GM12878 (cell line): Measurements from ENCODE around the gene GALNTL6. TPM values are rescaled to one million over a fixed set of nuclear protein-coding genes. Genes with fewer than 3 reads are reported as not detected.

ENCODE experiments used
- ATAC-seq: fragments of 200-7000 bp; cut with Tn5 transposase; 3 replicates; pipeline ENCODE4 v1.9.1; 2020; ENCODE audit warnings: mild to moderate bottlenecking, moderate library complexity
- BruUV-seq: library from RNA; stranded (reverse); fragments of 400-500 nt; replicated peaks from 2 replicates; lab custom pipeline; 2021; lab: Mats Ljungman, UMichigan
- CTCF ChIA-PET: fragments of 300-600 bp; sonication (Branson Sonifier 250); formaldehyde crosslinking; extraction: SDS; loops from one replicate; lab custom pipeline; 2021; ENCODE audit warnings: inconsistent platforms; lab: Yijun Ruan, JAX
- POLR2A ChIA-PET: fragments of 350-600 bp; formaldehyde crosslinking; extraction: SDS; loops from one replicate; lab custom pipeline; 2021; ENCODE audit warnings: inconsistent platforms; lab: Charles Lee
- RAD21 ChIA-PET: fragments of 300-600 bp; sonication (Branson Sonifier 250); formaldehyde crosslinking; loops from one replicate; lab custom pipeline; 2023; ENCODE audit warnings: antibody characterized with exemption; ENCODE audit not compliant: unreplicated experiment; lab: Charles Lee
- SMC1A ChIA-PET: fragments of 300-600 bp; sonication (Branson Sonifier 250); formaldehyde crosslinking; loops from one replicate; lab custom pipeline; 2023; ENCODE audit not compliant: unreplicated experiment, uncharacterized antibody; lab: Charles Lee
- DNase-seq: peaks from one replicate; pipeline ENCODE4 v3.0.0-alpha.2; 2011; ENCODE audit warnings: low read depth, low spot score
- FAIRE-seq: peaks from 3 replicates; lab custom pipeline; 2011; peaks lifted over from hg19 to GRCh38; lab: Jason Lieb, UNC
- H2AFZ ChIP-seq: 2 replicates; pipeline ENCODE4 v1.6.0; 2011; ENCODE audit warnings: low read depth, low read length, control low read depth; ENCODE audit not compliant: control insufficient read depth
- H3K27ac ChIP-seq: 2 replicates; pipeline ENCODE4 v1.5.1; 2011; ENCODE audit warnings: control low read depth; ENCODE audit not compliant: control insufficient read depth, insufficient read depth
- H3K27me3 ChIP-seq, 2 experiments: replicated peaks in 1 of 2; 2 replicates each; pipeline versions ENCODE4 v1.6.0 to v1.6.1; 2011; ENCODE audit warnings: low read length in 1 of 2; ENCODE audit not compliant: control insufficient read depth in 2 of 2, insufficient read depth in 2 of 2
- H3K36me3 ChIP-seq, 2 experiments: 2 replicates each; pipeline ENCODE4 v1.5.1; 2011; ENCODE audit warnings: low read length in 1 of 2; ENCODE audit not compliant: control insufficient read depth in 2 of 2, insufficient read depth in 2 of 2
- H3K4me1 ChIP-seq: 2 replicates; pipeline ENCODE4 v1.6.1; 2011; ENCODE audit warnings: mild to moderate bottlenecking, low read length, moderate library complexity, mixed read lengths; ENCODE audit not compliant: control insufficient read depth, insufficient read depth
- H3K4me2 ChIP-seq: 2 replicates; pipeline ENCODE4 v1.6.0; 2011; ENCODE audit warnings: control low read depth; ENCODE audit not compliant: control insufficient read depth, insufficient read depth
- H3K4me3 ChIP-seq: fragments of 200-600 bp; sonication (generic); 2 replicates; pipeline ENCODE4 v1.5.1; 2016
- H3K79me2 ChIP-seq: 2 replicates; pipeline ENCODE4 v1.6.0; 2011; ENCODE audit warnings: low read length; ENCODE audit not compliant: control insufficient read depth, insufficient read depth
- H3K9ac ChIP-seq: 2 replicates; pipeline ENCODE4 v1.8.0; 2011; ENCODE audit warnings: low read length, control low read depth, mixed read lengths; ENCODE audit not compliant: control insufficient read depth, insufficient read depth
- H3K9me3 ChIP-seq: replicated peaks from 3 replicates; pipeline ENCODE4 v1.5.1; 2011; ENCODE audit warnings: mild to moderate bottlenecking, low read length; ENCODE audit not compliant: control insufficient read depth, insufficient read depth
- H4K20me1 ChIP-seq: 2 replicates; pipeline ENCODE4 v1.6.0; 2011; ENCODE audit not compliant: control insufficient read depth, insufficient read depth
- BCLAF1 ChIP-seq: fragments of 450-650 bp; IDR thresholded peaks from 2 replicates; pipeline ENCODE4 v1.6.1; 2017; ENCODE audit warnings: antibody characterized with exemption, mild to moderate bottlenecking, moderate library complexity
- BRCA1 ChIP-seq: IDR thresholded peaks from 2 replicates; pipeline ENCODE4 v1.6.1; 2011; ENCODE audit warnings: low read depth, low read length, improper control_type of control experiment
- CEBPB ChIP-seq, 2 experiments: fragments of 150-350 bp in 1 of 2; IDR thresholded peaks; 2 replicates each; pipeline ENCODE4 v1.6.1; 2012 to 2014; ENCODE audit warnings: low read depth in 2 of 2, low read length in 2 of 2, borderline replicate concordance in 1 of 2, inconsistent platforms in 1 of 2
- CUX1 ChIP-seq: IDR thresholded peaks from 2 replicates; pipeline ENCODE4 v1.6.1; 2012; ENCODE audit warnings: improper control_type of control experiment, low read depth, low read length; ENCODE audit not compliant: insufficient replicate concordance
- JUND ChIP-seq: IDR thresholded peaks from 2 replicates; pipeline ENCODE4 v1.6.1; 2012; ENCODE audit warnings: low read depth, mild to moderate bottlenecking, low read length, improper control_type of control experiment, moderate library complexity
- MEF2B ChIP-seq: fragments of 450-650 bp; IDR thresholded peaks from 2 replicates; pipeline ENCODE4 v1.6.1; 2018; ENCODE audit warnings: mild to moderate bottlenecking, moderate library complexity; ENCODE audit not compliant: partially characterized antibody, poor library complexity, severe bottlenecking
- PBX3 ChIP-seq: IDR thresholded peaks from 2 replicates; pipeline ENCODE4 v1.6.1; 2011; ENCODE audit warnings: mild to moderate bottlenecking, low read depth, low read length, moderate library complexity; ENCODE audit not compliant: insufficient replicate concordance
- RB1 ChIP-seq: fragments of 450-650 bp; formaldehyde crosslinking; IDR thresholded peaks from 2 replicates; pipeline ENCODE4 v1.6.1; 2017; ENCODE audit warnings: mild to moderate bottlenecking, borderline replicate concordance
- SUZ12 ChIP-seq: fragments of 200-600 bp; sonication (generic); IDR thresholded peaks from one replicate; pipeline ENCODE4 v1.6.1; 2018; ENCODE audit warnings: antibody characterized with exemption, mild to moderate bottlenecking; ENCODE audit not compliant: unreplicated experiment
- YBX1 ChIP-seq: fragments of 450-650 bp; IDR thresholded peaks from 2 replicates; pipeline ENCODE4 v1.6.1; 2016; ENCODE audit warnings: antibody characterized with exemption
- ZBTB33 ChIP-seq: fragments of 450-650 bp; IDR thresholded peaks from 2 replicates; pipeline ENCODE4 v1.6.1; 2017; ENCODE audit warnings: mild to moderate bottlenecking
- WGBS: methylation state at CpG from one replicate; pipeline ENCODE4 v1.1.6; 2016; ENCODE audit warnings: low lambda C conversion rate; ENCODE audit not compliant: insufficient replicate concordance, insufficient coverage; ENCODE audit errors: missing lambda C conversion rate; 5-methylcytosine and 5-hydroxymethylcytosine counted together
- in situ Hi-C: fragments of 300-500 bp; cut with MboI; formaldehyde crosslinking; loops from 9 replicates; pipeline ENCODE4 v1.14.3; 2018; ENCODE audit warnings: mixed read lengths
- intact Hi-C: fragments of 100-400 bp; cut with micrococcal nuclease; formaldehyde crosslinking; loops from one replicate; pipeline ENCODE4 v1.14.2; 2022; ENCODE audit not compliant: unreplicated experiment
- polyA plus RNA-seq, 11 experiments: library from polyadenylated mRNA; depleted of rRNA in 4 of 11; unstranded in 6 of 11; stranded (reverse) in 5 of 11; fragments of >200 nt; fragmentation: Nextera tagmentation in 4 of 11; fragmentation: Illumina TruSeq in 1 of 11; extraction: Ambion mirVana in 4 of 11; extraction: Trizol in 1 of 11; gene quantifications; 1 replicate in 1 of 11; 2 replicates in 10 of 11; pipeline versions ENCODE4 v1.2.1 to v1.2.3, GENCODE V29; 2011 to 2016; ENCODE audit warnings: inconsistent platforms in 2 of 11, missing spikeins in 2 of 11, low read depth in 1 of 11
- total RNA-seq, 4 experiments: library from RNA; depleted of rRNA in 3 of 4; stranded (reverse); fragments of >200 nt in 3 of 4; fragmentation: Illumina TruSeq in 1 of 4; extraction: Trizol in 1 of 4; gene quantifications; 2 replicates each; pipeline versions ENCODE4 v1.2.1 to v1.2.3, GENCODE V29; 2013 to 2021

The GALNTL6 gene
- total and polyA plus RNA-seq, 10 of the 15 experiments (the other 5 are each of a cell fraction or from before 2014, with no cell fraction given), result 0.01 to 0.29 TPM; not detected in 8

GRCh38 chr4:171843456-171843855, 30.3 kb downstream of the GALNTL6 start:
- SMC1A ChIA-PET, result no interaction called here
- no peaks in the 10 kb centered on the region for H4K20me1 ChIP-seq
- H3K79me2 ChIP-seq, result no peaks in the 10 kb centered on the region
- no peak overlapping the region for H3K4me3 ChIP-seq
- H3K36me3 ChIP-seq, result no peaks in the 10 kb centered on the region
- WGBS, result 86% methylated on average over 1 of the region's 1 CpG
- DNase-seq, result no peak
- POLR2A ChIA-PET, result no interaction called here
- H3K27ac ChIP-seq, result no peak overlapping the region
- BruUV-seq, result no TSS peak
- H3K9ac ChIP-seq, result no peak overlapping the region
- CTCF ChIA-PET, result no interaction called here
- H2AFZ ChIP-seq, result no peak overlapping the region
- in situ Hi-C loops, result loop anchor here (10.0 kb wide), 1 partner anchor 991 kb away; no protein-coding TSS in a partner anchor
- ATAC-seq, result no peak
- no peaks in the 10 kb centered on the region for H3K27me3 ChIP-seq
- FAIRE-seq, result no peak
- H3K4me1 ChIP-seq, result no peaks in the 10 kb centered on the region
- H3K4me2 ChIP-seq, result no peak overlapping the region
- intact Hi-C loops, result no loop called here
- no peaks in the 10 kb centered on the region for H3K9me3 ChIP-seq
- RAD21 ChIA-PET, result no interaction called here
- TF ChIP-seq PBX3 (no peak), BRCA1 (no peak), CUX1 (no peak), CEBPB (IDR thresholded peaks at IDR 0.05; ENCODE audit: borderline replicate concordance in 1 of 2, low read depth in 2 of 2, low read length in 2 of 2) (no peak), BCLAF1 (no peak), SUZ12 (no peak), JUND (no peak), MEF2B (no peak), ZBTB33 (no peak), RB1 (no peak), YBX1 (no peak)
